Suprapubic skin (tissue), 4 donors: ENCODE measurements around the gene CLEC16A.

ENCODE experiments used
- POLR2A ChIP-seq, 2 donors: fragments of 450-650 bp; IDR thresholded peaks; one replicate each; pipeline ENCODE4 v1.6.1; 2017; ENCODE audit warnings: antibody characterized with exemption in 2 of 2, mild to moderate bottlenecking in 2 of 2, moderate library complexity in 2 of 2
- POLR2AphosphoS5 ChIP-seq, 3 donors: sonication (generic); formaldehyde crosslinking; IDR thresholded peaks; one replicate each; pipeline ENCODE4 v1.6.1; 2017; ENCODE audit warnings: antibody characterized with exemption in 3 of 3
- TF ChIP-seq, protein P1 (sequence below), 2 donors: fragments of 200-600 bp in 1 of 2; fragments of 450-650 bp in 1 of 2; sonication (generic) in 1 of 2; IDR thresholded peaks; one replicate each; pipeline ENCODE4 v1.5.1; 2016 to 2019; ENCODE audit warnings: antibody characterized with exemption in 2 of 2, mild to moderate bottlenecking in 1 of 2, moderate library complexity in 1 of 2

DNA sequence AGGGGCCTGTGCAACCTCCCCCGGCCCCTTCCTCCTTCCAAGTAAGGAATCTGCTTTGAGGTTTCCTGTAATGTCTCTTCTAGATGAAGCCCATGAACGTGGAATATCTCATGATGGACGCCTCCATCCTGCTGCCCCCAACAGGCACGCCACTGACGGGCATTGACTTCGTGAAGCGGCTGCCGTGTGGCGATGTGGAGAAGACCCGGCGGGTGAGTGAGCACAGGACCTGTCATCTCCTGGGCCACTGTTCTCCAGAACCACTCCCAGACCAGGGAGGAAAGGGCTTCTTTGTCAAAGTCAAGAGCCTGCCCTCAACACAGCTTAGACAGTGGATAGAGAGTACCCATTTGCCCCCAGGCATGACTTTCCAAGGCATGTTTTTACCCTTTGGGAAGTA, 107.1 kb downstream of the CLEC16A start:
- TF ChIP-seq, protein P1, sequence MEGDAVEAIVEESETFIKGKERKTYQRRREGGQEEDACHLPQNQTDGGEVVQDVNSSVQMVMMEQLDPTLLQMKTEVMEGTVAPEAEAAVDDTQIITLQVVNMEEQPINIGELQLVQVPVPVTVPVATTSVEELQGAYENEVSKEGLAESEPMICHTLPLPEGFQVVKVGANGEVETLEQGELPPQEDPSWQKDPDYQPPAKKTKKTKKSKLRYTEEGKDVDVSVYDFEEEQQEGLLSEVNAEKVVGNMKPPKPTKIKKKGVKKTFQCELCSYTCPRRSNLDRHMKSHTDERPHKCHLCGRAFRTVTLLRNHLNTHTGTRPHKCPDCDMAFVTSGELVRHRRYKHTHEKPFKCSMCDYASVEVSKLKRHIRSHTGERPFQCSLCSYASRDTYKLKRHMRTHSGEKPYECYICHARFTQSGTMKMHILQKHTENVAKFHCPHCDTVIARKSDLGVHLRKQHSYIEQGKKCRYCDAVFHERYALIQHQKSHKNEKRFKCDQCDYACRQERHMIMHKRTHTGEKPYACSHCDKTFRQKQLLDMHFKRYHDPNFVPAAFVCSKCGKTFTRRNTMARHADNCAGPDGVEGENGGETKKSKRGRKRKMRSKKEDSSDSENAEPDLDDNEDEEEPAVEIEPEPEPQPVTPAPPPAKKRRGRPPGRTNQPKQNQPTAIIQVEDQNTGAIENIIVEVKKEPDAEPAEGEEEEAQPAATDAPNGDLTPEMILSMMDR (IDR thresholded peaks at IDR 0.05): no peak
- TF ChIP-seq POLR2AphosphoS5 (IDR thresholded peaks at IDR 0.05) (no peak), POLR2A (IDR thresholded peaks at IDR 0.05) (no peak)
